ENCODE results near the gene POLR1D.
A peak's percentile ranks its signal among the peaks of the same experiment; 100 is the strongest.

The POLR1D gene

GRCh38 chr13:27621366-27622101 lies at the start of gene POLR1D:
Gene POLR1D (plus strand): TSS chr13:27621892. CDS start chr13:27621984, 92 bp downstream.
- peak; percentile 72 for DNase-seq

GRCh38 chr13:27572234-27572901 lies 49.3 kb upstream of the POLR1D start:
- DNase-seq: no peak

- peak; percentile 2 for DNase-seq
These were observed 48.4 kb upstream of the POLR1D start for GRCh38 chr13:27573265-27573664.

- no peak for DNase-seq
These were observed 47.0 kb upstream of the POLR1D start for GRCh38 chr13:27574661-27575060.

- DNase-seq: peak; percentile 7
These were observed 43.3 kb upstream of the POLR1D start for GRCh38 chr13:27578121-27579030.

GRCh38 chr13:27583645-27584044 lies 38.0 kb upstream of the POLR1D start:
- DNase-seq: no peak

- DNase-seq: no peak
These were observed 34.5 kb upstream of the POLR1D start for GRCh38 chr13:27587095-27587746.

GRCh38 chr13:27588405-27588804 lies 33.3 kb upstream of the POLR1D start:
- DNase-seq: no peak

- no peak for DNase-seq
These were observed 28.8 kb upstream of the POLR1D start for GRCh38 chr13:27592865-27593264.

GRCh38 chr13:27593267-27593666 lies 28.4 kb upstream of the POLR1D start:
- no peak for DNase-seq

- DNase-seq: peak; percentile 3
These were observed 26.5 kb upstream of the POLR1D start for GRCh38 chr13:27595055-27595811.

GRCh38 chr13:27599096-27599495 lies 22.6 kb upstream of the POLR1D start:
- DNase-seq: no peak

- DNase-seq: peak; percentile 71
These were observed 21.7 kb upstream of the POLR1D start for GRCh38 chr13:27599845-27600553.

GRCh38 chr13:27600711-27601110 lies 21.0 kb upstream of the POLR1D start:
- no peak for DNase-seq

- DNase-seq: no peak
These were observed 20.5 kb upstream of the POLR1D start for GRCh38 chr13:27601208-27601607.

- DNase-seq: no peak
These were observed 19.9 kb upstream of the POLR1D start for GRCh38 chr13:27601803-27602202.

GRCh38 chr13:27605099-27605498 lies 16.6 kb upstream of the POLR1D start:
- DNase-seq: no peak

- DNase-seq: no peak
These were observed 16.0 kb upstream of the POLR1D start for GRCh38 chr13:27605610-27606200.

- DNase-seq: peak; percentile 52
These were observed 14.6 kb upstream of the POLR1D start for GRCh38 chr13:27607125-27607524.

- DNase-seq: no peak
These were observed 8.1 kb upstream of the POLR1D start for GRCh38 chr13:27613628-27614027.

- no peak for DNase-seq
These were observed 3.8 kb upstream of the POLR1D start for GRCh38 chr13:27617881-27618321.

All from fibroblast of skin of right quadriceps (primary cell).